NCI-H1417 treated with DMSO at 0.1 percent for 48 hours (cell line): ENCODE data around the gene FCSK.
"Not testable (repeated sequence)": the region's sequence is repeated elsewhere in the genome, so short reads cannot be mapped to it uniquely, and the experiment has no call there.

Source experiments
- DNase-seq: peaks from one replicate; lab custom pipeline; 2025; lab: John Stamatoyannopoulos, UW

FCSK gene

DNA sequence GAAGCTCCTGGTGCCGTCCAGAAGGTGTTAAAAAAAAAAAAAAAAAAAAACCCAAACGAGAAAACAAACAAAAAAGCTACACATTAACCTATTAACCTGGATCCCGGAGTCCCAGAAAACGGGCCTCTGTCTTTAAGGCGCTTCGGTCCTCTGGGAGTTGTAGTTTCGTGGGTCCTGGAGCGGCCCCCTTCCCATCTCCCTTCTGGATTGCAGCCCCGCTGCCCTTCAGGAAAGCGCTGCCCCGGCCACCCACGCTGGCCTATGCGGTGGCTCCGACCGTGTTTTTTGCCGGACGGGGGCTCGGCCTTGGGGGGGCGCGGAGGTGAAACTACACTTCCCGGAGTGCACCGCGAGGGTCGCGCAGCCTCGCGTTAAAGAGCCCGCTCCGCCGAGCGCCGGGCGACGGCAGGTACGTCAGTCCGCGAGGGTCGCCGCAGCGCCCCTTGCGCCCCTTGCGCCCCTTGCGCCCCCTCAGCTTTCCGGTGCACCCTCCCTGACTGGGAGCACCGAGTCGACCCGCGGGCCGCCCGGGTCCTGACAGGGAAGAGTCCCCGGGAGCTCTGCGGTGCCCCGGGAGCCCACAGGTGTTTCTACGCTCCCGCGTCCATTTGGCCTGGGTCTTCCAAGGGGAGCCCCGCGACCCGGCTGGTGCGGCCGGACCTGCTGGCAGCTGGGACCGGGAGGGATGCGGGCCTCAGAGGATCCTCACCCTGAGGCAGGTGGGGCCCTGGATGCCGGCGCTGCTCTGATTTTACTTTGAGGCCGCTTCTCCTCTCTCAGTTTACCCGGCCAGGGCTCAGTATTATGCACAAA lies at the start of gene FCSK:
Gene FCSK, plus strand, starts transcription at position 374 of the 813 bp plus-strand sequence. CDS start 8,596 bp downstream, outside the sequence.
- no peak for DNase-seq

DNA sequence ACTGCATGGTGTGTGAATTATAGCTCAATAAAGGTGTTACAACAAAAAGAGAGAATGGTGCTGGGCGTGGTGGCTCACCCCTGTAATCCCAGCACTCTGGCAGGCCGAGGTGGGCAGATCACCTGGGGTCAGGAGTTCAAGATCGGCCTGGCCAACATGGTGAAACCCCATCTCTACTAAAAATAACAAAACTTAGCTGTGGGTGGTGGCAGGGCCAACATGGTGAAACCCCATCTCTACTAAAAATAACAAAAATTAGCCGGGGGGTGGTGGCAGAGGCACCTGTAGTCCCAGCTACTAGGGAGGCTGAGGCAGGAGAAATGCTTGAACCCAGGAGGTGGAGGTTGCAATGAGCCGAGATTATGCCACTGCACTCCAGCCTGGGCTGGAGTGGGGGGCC lies 48.3 kb upstream of the FCSK start:
- DNase-seq, result not testable (repeated sequence)

DNA sequence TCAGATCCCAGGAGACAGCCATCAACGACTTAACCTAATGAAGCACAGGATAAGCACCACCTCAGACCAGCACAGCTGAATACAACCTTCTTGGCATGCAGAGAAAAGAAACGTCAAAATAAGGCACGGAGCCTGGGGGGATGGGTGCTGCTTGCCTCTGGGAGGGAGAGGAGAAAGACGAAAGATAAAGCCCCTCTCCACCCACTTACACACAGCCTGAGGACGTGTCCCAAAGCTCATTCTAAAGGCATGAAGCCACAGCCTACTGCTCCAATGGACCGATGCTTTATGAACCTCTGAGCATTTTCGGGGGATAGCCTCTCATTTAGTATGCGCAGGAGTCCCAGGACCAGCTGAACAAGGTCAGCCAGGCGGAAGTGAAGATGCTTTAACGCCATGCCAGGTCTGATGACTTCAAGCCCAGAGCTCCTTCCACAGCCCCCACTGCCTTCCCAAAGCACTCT lies 46.6 kb upstream of the FCSK start:
- no peak for DNase-seq

DNA sequence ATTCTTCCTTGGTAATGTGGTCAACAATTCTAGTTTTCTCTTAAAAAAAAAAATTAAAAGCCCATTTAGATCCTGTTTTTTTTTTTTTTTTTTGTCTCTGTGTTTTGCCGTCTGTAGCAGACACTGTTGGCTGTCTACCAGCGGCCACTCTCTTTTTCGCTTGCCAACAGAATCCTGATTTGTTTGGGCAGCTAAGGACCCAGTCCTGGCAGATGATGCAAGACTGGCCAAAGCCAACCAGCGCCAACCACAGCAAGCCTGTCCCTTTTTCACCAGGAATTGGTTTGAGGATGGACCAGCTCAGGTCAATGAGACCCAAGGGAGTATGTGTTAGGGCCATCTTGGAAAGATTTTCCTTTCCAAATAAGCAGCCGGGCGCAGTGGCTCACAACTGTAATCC lies 43.7 kb upstream of the FCSK start:
- DNase-seq, result no peak

DNA sequence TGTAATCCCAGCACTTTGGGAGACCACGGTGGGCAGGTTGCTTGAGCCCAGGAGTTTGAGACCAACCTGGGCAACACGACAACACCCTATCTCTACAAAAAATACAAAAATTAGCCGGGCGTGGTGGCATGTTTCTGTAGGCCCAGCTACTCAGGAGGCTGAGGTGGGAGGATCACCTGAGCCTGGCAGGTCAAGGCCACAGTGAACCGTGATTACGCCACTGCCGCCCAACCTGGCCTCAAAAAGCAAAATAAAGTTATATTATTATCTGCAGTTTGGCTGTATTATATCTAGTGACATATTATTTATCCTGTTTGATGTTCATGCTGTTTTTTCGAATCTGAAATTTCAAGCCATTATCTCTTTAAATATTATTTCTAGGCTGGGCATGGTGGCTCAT lies 42.0 kb upstream of the FCSK start:
- DNase-seq, result no peak

DNA sequence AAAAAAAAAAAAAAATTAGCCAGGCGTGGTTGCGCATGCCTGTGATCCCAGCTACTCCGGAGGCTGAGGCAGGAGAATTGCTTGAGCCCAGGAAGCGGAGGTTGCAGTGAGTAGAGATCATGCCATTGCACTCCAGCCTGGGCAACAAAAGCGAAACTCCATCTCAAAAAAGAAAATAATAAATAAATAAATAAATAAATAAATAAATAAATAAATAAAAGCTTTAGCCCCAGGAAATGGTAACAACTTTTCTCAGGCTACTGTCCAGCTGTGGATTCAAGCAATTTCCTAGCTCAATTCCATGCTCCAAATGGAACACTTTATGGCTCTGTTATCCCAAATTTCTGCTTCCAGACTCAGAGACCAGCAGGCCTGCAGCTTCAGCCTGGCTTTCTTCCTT lies 40.8 kb upstream of the FCSK start:
- DNase-seq, result not testable (repeated sequence)

DNA sequence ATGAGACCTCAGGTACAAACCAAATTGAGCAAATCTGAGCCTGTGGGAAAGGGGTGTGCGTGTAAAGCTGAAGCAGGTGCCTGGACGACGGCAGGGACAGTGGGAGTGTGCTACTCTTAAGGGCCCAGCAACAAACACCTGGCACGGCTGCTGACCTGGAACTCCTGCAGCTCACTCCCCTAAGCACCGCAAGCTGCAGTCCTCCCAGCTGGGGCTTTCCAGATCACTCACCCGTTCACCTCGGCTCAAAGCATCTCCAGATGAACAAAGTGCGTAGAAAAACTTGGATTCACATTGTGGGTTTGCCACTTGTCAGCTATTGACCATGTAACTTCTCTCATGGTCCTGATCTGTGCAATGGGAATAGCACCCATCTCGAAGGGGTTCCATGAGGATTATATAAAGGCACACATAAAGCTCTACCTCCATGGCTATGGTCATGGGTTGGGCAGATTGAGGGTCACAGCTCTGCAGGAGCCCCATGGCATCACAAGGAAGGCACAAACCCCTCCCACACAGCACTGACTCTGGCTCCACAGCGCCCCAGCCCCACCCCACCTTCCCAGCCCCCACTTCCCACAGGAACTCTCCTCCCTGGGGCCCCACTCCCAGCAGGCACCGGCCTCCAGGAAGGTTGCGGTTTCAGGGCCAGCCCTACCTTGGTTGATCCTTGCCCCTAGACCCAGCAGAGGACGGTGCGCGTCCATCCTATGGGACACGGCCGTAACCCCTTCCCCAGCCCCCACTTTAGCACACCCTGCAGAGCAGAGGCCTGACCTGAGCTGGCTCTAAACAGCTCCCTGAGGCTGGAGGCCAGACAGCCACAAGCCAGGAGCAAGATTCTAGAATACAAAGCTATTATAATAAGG lies 37.4 kb upstream of the FCSK start:
- no peak for DNase-seq

DNA sequence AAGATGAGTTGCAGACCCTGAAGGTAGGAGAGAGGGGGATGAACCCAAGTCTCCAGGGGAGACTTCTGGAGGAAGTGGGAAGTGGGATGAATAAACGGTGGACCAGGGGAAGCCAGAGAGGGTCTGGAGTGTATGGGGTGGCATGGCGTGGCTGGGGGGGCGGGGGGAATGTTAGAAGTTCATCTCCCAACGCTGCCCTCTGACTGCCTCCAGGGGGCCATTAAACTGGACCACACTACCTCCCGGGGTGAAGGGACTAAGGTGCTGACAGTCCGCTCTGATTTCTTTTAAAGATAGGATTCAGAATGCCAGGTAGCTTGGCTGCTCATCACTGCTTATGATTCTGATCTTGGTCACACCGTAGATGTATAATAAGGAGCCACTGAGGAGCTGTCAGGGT lies 36.7 kb upstream of the FCSK start:
- no peak for DNase-seq

DNA sequence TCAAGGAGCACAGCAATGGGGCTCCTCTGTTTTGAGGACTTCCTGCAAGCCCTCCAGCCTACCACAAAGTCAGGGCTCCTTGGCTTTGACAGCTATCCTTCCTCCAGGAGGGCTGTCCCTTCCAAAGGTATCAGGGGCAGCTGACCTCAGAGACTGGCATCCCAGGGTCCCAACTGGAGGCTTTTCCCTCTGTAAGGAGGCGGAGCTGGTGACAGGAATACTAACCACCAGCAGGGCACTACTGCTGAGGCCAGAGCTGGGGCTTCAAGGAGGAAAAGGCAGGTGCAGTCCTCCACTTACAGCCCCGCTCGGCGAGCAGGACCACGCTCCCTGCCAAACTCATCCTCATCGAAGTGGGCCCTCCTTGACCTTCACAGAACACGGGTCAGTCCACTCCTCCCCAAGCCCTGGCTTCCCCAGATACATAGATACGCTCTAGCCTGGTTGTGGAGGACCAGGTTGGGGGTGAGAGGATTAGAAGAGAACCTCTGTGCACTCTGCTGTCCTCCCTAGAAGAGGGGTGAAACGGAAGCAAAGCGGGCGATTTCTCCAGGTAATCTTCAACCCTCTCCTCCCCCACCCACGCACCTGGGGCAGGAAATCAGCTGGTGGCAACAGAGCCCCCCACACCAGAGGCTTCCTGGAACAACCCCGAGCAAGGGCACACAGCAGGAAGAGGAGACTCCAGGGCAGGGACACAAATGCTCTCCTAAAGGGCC lies 36.0 kb upstream of the FCSK start:
- DNase-seq, result no peak

DNA sequence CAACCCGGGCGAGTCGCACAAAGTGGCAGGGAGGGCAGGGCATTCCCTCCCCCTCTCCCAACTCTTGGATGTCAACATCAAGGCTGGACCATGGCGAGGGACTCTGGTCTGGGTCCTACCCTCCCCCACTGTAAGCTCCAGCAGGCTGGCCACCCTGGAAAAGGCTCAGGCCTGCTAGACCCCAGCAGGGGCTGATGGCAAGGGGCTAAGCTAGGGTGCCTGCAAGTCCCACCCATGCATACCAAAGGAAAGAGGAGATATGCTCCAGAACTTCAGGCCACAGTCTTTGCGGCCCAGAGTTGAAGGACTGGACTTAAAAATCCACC lies 35.4 kb upstream of the FCSK start:
- DNase-seq, result no peak

DNA sequence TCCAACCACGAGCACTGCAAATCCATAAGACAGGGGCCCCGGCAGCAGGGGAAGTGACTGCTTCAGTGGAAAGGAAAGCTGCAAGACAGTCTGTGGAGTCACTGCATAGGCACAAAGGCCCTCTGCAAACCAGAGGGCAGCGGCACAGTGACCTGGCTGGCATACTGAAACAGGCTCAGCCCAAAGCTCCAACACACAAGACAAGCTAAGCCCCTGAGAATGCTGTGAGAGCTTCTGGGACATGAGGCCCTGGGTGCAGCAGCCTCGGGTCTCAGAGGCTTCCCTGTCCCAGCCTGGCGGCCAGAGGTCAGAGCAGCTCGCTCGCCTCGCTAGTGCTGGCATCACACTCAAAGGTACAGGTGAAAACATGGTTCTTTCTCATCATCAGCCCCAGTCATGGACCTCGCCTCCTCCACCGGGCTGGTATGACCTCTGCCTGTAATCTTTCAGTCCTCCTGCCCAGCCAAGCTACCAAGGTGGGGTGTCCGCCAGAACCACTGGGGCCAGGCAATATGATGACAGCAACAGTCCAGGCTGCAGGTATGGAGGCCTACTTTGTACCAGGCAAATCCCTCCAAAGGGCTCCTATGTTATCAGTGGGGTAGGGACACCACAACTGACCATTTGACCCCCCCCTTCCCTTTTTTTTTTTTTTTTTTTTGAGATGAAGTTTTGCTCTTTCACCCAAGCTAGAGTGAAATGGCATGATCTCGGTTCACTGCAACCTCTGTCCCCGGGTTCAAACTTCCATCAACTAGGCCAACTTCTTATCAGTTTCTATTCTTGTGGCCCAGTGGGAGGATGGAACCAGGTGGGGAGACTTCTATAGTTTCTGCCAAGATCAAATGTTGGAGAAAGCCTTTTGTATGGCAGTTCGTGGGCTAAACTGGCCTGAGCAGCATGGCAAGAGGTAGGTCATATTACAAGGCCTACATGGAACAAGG lies 34.7 kb upstream of the FCSK start:
- no peak for DNase-seq

DNA sequence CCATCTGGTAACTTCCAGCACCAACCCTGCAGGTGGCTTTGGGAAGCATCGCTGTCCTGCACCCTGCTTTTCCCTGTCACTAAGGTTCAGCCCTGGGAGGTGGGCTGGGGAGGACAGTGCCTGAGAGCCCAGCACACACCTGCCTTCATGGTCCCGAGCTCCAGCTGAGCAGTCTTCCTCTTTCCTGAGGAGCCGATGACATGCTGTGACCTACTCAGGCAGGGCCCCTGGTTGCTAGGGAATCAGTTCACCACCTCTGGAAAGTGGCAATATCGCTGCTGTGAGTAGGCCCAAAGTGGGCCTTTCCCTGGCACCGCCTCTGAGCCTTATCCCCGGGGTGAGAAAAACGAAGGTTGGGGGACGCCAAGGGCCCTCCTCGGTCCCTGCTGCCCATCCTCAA lies 33.4 kb upstream of the FCSK start:
- DNase-seq, result no peak

DNA sequence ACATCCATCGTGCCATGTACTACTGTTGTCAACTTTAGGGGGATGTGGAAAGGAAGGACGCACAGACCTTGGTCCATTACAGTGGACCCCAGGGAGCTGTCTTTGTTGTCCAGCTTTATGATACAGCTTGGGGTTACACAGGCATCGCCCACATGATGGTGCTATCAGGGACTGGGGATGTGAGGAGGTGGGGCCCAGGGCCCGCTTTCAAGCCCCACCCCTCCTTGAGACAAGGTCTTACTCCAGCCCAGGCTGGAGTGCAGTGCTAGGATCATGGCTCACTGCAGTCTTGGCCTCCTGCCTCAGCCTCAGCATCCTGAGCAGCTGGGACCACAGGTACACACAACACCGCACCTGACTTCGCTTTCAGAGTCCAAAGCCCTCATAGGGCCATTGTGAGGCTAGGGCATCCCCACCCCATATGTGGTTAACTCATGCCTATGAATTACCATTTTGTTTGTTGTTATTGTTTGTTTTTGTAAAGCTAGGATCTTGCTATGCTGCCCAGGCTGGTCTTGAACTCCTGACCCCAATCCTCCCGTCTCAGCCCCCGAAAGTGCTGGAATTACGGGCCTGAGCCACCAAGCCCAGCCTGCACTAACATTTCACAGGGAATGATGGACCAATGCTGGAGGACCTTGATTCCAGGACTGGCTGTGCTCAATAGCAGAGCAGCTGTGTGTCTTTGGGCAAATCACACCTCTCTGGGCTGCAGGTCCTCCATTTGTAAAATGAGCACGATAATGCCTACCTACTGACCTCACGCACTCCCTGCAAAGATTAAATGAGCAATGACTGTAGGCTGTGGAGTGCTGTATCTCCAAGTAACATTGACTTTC lies 32.7 kb upstream of the FCSK start:
- DNase-seq, result no peak

DNA sequence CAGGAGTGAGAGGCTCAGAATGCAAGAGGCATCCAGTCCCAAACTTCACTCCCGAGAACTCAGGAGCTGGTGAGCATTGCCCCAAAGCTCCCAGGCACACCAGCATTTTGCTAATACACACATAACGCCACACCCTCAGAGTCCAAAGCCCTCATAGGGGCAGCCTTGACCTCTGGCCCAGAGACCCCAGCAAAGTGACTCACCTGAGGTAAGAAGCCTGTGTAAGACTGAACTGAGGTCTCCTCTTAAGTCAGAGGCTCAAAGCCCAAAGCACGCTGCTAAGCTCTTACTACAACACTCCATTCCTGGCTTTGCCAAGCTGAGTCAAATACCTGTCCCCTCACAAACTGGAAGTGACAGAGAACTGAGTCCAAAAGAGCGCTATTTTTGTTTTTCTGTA lies 31.9 kb upstream of the FCSK start:
- no peak for DNase-seq

DNA sequence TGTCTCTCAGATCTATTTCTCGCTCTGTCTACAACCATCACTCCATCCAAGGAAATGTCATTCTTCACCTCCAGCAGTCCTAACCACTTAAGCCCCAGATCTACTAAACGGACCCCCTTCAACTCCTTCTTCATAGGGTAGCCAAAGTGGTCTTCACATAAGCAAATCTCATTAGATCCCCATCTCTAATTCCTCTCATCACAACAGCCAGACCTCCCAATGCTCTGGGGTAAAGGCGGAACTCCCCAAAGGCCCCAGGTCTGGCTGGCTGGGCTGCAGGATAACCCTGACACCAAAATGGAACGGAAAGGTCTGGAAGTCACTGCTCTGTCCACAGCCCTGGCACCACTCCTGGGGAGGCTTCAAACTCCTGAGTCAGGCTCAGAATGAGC lies 26.6 kb upstream of the FCSK start:
- DNase-seq, result no peak

DNA sequence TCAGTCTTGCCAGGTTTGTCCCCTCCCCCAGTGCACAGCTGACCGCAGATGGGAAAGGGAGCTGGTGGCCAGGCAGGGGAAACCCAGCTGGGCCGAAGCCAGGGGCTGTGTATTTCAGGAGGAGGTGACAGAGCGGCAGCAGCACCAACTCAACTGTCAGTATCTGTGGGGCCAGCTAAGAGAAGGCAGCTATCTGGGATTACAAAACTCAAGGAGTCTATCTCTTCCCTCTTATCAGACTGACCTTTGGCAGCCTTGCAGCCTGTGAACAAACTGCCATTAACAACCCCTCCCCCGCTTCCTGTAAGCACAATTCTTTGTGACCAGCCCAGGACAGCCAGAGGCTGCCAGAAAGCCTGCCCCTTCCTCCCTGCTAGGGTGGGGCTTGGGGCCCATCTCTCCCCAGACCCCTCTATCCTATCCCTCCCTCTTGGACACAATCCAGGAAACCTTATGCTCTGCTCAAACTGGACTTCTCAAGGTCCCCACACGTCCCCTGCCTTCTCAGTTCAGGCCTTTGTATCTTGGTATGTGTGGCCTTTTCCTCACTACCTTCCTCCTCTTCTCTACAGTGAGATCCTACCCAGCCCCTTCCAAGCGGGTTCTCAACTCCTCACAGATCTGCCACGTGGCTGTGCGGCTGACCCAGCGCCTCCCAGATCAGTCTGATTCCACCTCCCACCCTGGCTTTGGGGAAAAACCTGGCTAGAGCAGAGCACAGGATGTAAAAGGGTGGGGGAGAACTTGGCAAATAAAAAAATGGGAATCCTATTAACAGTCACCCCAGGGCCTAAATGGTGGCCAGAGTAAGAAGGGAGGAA lies 26.0 kb upstream of the FCSK start:
- DNase-seq, result no peak

DNA sequence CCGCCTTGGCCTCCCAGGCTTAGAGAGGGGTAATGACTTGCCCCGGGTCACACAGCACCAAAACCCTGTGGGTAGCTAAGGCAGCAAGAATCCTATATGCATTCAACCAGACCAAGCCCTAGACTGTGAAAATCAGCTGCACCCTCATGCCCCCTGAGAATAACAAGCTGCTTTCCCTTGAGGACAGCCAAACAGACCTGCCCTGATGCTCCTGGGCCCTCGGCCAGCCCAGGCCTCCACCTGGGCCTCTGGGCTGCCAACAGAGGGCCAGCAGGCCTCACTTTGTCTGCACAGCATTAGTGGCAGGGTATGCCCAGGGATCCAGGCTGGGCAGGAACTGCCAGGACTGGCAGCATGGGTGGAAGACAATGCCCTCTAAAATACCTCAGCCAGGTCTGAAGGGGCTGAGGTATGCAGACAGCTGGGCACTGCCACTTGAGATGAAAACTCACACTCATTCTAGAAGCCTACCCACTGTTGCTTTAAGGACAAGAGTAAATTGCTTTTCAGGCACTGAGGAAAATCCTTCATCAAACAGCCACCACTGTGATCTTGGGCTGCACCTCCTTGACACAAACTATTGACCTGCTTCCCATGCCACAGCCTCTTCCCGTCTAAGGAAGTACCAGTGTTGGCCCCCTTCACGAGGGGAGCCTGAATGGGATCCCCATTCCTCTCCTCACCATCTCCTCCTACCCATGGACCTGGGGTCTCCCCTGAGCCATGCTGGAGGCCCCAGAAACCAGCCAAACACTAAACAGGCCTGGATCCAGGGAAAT lies 24.3 kb upstream of the FCSK start:
- no peak for DNase-seq

DNA sequence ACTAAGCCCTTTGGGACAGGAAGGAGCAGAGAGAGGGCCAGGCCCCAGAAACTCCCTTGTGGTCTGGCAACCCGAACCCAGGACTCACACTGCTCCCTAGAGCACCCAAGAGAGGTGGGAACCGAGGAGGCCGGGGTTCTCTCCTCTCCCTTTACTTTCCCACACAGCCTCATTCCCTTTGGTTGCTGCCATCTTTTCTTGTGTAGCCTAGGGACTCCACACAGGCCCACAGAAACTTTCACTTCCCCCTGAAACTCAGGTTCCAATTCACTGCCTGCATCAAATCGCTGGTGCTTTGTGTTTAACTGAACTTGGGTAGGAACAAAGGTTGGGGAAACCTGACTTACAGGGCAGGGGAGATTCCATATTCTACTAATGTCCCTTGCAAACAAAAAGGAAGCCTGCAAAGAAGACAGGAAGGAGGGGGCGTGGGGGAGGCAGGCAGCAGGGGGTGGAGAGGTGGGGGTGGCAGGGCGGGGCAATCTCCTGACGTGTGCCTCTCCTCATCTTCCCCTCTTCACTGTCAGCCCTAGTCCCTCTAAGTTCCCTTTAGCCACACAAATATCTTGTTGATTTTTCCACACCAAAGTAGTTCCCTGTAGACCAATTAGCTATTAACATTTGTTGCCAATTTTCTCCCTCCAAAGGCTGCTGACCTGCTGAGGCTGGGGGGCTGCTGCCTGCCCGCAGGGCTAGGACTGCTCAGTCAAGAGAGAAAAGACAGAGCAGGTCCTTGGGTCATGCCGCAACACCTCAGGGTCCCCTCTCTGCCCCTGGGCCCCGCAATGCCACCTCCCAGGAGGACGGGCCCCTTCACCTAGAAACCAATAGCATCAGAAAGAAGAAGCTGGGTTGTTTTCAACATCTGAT lies 23.5 kb upstream of the FCSK start:
- DNase-seq, result no peak
